HG03066 (cell line): ENCODE measurements around the gene IL26.

Experiments used
- ATAC-seq: cut with Tn5 transposase; IDR thresholded peaks from one replicate; pipeline ENCODE4 v1.9.1; 2021; ENCODE audit warnings: low read depth; ENCODE audit not compliant: unreplicated experiment

The IL26 gene, protein sequence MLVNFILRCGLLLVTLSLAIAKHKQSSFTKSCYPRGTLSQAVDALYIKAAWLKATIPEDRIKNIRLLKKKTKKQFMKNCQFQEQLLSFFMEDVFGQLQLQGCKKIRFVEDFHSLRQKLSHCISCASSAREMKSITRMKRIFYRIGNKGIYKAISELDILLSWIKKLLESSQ

DNA sequence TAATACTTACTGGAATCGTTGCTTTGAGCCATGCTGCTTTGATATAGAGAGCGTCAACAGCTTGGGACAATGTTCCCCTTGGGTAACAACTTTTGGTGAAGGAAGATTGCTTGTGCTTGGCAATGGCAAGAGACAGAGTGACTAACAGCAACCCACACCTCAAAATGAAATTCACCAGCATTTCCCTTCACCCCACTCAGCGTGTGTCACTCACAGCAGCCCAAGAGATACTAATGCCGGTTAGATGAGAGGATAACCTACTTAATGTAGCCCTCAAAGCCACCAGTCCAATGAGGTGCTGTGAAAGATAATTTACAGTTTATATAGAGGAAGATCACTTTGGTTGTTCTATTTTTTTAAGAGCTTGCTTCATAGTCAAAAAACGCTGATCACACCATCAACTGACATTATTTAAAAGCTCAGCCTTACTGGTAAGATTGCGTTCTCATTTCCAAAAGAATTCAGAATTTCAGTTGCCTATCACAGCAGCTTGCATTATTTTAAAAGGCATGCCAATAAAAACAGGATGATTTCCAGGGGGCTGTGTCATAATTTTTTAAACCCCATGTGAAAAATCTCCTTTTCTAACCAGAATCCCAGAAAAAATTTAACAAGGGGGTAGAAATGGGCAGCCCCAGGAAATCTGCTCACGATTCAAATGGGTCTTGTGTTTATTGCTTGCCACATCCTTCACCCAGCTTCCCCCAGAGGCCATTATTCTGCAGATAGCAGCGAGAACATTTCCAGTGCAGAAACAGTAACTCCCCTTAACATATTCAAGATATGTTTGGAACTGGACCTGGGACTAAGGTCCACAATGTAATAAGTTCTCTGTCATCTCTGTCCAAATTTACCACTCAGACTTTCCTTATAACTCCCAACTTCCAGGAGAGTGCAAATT is at the start of gene IL26:
IL26 (minus strand) TSS at position 235 of the 901 bp plus-strand sequence; CDS start at position 181, 54 bp downstream.
- ATAC-seq: no peak

DNA sequence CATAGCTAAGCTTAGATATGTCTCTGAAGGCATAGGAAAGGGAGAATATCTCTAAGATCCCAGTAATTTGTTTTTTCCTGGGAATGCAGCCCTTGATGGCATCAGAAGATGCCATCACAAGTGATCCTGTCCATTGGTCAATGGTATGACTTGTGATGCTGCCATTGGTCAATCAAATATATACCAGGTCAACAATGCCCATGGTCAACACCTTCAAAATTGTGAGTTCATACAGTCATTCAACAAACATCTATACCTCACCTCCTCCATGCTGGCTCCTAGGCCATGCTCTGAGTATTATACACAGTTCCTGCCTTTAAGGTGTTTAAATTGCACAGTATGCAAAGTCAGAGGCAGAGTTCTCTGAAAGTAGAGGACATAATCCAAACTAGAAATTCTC is 47.1 kb upstream of the IL26 start:
- no peak for ATAC-seq

DNA sequence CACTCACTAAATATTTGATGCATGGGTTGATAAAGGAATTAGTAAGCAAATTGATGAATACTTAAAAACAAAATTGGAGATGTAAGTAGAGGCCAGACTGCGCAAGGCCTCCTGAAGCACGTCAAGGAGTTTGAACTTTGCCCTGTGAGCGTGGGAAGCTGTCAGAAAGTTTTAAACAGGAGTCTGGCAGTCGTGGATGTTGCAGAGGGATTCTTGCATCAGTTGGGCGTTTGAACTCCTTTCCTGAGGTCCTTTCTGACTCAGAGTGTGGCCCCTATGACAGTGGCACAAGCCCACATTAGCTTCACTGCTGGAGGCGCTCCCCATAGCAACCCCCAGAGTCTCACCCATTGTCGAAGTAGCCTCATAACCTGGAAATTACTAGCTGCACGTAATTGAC is 45.7 kb upstream of the IL26 start:
- no peak for ATAC-seq

DNA sequence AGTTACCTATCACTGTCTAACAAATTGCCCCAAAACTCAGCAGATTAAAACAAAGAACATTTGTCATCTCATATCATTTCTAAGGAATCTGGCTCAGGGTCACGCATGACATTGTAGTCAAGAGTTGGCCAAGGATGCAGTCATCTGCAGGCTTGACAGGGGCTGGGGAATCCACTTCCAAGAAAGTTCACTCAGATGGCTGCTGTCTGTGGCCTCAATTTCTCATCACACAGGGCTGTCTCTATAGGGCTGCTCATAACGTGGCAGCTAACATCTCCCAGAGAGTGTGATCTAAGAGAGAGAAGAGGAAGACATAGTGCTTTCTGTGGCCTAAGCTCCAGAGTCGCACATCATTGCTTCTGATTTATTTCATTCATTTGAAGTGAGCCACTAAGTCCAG is 44.7 kb upstream of the IL26 start:
- no peak for ATAC-seq

DNA sequence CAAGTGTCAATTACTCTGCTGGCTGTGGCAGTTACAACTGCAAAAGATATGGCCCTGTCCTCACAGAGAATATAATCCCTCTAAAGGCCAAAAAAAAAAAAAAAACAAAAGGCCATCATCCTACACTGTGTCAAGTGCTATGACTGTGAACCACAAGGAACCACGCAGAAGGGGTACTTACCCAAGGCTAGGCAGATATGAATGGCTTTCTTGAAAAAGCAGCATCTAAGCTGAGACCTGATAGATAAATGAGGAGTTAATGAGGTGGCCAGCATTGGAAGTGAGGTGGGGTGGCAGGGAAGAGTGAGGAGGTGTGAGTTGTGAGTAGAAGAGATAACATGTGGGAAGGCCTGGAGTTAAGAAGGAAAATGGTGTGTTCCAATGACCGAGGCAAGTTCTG is 44.2 kb upstream of the IL26 start:
- ATAC-seq: no peak

DNA sequence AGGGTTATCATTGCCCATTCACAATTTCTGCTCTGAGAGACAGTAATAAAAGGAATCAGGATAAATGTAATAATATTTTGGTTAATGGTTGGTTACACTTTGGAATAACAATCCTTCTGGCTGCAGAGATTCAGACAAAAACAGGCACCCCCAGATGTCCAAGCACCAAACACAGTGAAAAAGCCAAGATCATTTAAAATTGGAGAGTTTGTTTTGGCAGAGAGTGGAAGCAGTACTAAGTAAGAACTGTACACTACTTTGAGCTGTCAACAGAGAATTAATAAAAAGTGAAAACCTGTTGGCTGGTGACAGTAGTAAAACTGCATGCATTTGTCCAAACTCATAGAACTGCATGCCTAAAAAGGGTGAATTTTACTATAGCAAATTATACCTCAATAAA is 43.4 kb upstream of the IL26 start:
- no peak for ATAC-seq

DNA sequence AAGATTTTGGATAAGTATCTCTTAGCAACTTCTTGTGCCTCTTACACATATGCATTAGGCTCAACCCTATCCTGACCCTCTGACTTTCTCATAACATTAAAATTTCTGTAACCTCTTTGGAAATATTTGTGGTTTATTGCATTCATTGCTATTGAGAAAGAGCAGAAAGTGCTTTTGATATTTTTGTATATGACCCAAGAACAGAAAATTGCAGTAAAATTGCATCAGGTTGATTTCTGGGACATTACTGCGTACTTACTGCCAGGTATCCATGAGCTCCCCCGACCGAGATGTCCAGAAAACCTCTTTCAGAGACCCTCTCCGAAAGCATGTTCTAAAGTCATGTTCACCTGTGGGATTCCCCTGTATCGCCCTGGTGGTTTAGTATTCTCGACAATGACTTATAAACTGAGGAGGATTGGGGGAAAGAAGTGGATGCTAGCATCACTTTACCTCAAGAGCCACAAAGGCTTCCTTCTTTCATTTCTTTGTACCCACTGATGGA is 42.3 kb upstream of the IL26 start:
- ATAC-seq: no peak

DNA sequence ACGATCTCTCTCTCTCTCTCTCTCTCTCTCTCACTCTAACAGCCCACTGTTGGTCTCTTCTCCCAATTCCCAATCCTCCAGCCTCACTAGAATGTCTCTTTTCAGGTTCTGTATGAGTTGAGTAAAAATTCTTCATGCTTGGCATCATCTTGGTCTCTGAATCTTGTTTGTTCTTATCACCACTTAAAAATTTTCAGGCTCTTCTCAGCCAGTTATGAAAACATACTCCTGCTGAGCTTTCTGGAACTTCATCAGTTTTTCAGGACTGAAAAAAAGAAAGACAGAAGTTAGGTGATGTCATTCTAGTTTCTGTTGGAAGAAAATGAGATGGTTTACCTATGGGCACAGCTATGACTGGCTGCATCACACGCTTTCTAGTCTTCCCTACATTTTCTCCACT is 39.2 kb upstream of the IL26 start:
- ATAC-seq: no peak

DNA sequence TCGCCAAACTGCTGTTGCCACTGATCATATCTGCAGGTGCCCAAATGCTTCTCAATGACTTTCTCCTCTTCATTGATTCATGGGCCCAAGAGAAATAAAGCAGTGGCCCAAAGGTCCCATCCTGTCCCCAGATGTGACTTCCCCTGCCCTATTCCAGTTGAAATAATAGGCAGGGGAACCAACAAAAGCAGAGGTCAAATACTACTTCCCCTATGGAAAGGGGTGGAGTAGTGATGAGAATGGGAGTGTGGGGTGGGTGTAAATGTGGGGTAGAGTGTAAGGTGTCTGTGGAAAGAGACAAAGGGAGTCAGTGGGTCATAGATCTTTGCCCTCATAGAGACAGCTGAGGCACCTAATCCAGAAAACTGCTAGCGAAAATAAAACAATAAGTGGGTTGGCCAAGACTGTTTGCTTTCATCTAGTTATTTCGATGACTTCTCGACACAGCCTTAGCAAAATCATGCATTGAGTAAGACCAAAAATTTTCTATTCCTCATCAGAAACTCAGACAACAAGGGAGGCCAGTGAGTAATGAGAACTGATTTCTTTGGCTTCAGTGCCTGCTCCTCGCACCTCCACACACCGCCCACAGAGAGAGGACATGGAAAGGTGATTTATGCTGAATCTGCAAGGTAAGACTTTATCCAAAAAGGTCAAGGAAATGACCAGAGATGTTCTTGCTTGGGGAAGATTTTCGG is 38.7 kb upstream of the IL26 start:
- ATAC-seq: no peak

DNA sequence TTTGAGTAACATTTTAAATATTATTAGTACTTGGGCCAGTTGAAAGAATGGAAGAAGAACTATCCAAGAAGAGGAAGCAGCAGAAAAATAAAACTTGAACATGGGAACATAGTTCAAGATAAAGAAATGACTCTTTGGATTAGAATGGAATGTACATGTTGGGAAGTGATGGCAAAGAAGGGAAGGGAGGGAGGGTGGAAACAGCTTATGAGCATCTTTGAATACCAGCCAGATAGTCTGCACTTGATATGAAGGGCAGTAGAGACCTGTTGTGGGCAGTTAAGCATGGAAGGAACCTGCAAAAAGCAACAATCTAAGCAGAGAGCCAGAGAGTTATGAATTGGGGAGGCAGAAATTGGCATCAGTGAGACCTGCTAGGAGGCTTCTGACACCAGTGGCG is 37.8 kb upstream of the IL26 start:
- ATAC-seq: no peak

DNA sequence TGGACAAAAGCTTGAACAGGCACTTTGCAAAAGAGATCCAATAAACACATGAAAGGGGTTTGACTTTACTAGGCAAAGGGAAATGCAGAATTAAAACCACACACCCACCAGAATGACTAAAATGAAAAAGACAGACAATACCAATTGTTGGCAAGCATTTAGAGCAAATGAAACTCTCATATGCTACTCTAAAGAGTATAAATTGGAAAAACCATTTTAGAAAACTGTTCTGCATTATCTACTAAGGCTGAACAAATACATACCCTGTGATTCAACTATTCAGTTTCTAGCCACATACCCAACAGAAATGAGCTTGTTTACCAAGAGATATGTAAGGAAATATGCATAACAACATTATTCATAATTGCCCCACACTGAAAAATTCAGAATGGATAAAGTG is 36.3 kb upstream of the IL26 start:
- no peak for ATAC-seq

DNA sequence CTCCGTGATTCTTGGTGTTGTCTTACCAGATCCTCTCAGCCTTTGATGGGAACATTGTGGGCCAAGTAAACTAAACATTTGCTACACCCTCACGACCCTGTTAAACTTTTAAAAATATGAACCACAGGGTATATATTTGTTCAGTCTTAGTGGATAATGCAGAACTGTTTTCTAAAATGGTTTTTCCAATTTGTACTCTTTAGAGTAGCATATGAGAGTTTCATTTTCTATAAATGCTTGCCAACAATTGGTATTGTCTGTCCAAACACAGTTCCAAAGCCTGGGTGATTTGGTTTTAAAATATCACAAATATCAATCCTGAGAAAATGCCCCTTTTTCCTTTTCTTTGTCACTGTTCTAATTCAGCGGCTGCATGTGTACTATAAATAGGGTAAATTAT is 34.5 kb upstream of the IL26 start:
- ATAC-seq: no peak

DNA sequence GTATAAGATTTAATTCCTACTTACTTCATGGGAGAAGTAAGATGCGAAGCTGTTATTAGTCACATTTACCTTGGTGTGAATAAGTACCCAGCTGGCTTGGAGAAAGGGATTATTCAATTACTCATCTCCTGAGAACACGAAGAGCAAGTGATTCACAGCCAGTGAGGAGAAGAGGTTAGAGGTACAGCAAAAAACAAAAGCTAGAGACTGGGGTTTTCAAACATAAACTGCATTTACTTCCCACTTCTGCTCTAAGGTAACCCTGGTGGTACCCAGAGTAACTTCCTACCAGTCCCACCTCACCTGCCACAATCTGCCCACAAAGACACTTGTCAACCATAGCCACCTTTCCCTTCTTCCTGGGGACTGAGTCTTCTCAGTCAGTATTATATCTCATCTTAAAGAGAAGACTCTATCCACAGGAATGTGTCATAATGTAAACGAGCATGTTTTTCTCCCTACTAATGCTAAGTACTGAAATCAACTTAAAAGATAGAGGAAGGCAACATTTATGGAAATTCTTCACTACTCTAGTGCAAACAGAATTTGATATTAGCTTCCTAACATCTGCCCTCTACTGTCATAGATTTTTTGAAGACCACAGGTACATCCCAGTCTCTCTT is 33.8 kb upstream of the IL26 start:
- ATAC-seq: no peak

DNA sequence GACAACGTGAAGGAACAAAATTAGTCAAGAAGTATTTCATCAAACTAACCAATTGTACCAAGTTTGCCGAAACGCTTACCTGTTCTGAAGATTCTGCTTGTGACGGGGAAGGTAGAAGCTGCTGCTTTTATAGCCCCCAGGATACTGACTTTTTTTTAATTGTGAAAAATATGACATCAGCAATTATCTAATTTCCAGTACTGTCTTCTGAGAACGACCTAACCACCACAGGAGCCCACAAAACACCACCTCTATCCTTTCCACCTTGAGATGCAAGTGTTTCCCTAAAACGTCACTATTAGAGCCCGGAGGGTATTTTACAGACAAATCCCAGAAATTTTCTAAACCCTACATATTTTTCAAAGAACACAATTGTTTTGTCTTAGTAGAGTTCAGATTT is 27.9 kb upstream of the IL26 start, which contains the start of gene IL22:
IL22 (minus strand) TSS at position 101 of the 400 bp plus-strand sequence. CDS start 156 bp downstream, outside the sequence.
- no peak for ATAC-seq

DNA sequence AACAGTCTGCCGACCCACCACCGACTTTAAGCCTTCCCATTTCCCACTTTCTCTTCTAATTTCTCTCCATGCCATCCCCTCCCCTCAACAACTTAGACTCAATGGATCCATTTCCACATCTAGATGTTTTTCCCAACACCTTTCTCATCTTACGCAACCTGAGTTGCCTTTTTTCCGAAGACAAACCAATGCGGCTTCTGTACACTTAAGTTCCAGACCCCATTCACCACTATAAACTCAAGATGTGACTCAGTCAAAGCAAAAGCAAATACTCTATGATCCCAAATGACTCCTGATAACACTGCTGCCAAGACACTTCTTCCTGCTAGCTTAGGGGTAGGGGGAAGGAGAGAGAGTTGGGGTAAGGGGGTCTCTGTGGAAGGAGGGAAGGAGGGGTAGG is 26.5 kb upstream of the IL26 start:
- no peak for ATAC-seq

DNA sequence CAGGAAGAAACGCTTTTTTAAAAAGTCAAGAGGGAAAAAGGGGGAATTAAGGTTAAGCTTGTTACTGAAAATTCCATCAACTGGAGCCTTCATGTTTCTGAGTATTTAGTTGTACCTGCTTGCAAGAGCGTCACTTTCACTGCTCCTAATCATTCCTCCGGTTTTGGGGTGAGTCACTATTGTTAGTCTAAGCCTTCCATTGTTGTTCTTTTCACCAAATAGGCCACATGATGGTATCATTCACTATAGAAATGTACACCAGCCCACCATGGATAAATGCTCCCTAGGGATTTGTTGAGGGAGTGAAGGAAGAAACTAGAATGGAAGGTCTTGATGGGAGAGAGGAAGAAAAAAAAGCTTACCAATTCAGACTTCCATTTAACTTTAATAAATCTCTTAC is 24.8 kb upstream of the IL26 start:
- ATAC-seq: no peak

DNA sequence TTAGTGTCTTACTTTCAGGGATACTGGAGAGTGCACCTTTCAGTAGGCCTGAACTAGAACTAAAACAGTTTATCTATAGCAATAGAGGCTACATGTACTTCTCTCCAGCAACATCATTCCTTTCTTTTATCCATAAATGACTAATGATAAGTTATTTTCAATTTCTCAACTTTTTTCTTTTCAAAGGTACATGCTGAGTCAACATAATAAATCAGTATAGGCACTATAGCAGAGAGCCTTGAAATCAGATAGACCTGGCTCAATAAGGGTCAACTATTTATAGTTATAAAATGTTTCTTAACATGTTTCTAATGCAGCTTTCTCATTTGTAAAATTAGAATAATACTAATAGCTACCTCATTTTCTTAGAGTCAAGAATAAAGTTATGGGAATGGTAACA is 22.2 kb upstream of the IL26 start:
- no peak for ATAC-seq

DNA sequence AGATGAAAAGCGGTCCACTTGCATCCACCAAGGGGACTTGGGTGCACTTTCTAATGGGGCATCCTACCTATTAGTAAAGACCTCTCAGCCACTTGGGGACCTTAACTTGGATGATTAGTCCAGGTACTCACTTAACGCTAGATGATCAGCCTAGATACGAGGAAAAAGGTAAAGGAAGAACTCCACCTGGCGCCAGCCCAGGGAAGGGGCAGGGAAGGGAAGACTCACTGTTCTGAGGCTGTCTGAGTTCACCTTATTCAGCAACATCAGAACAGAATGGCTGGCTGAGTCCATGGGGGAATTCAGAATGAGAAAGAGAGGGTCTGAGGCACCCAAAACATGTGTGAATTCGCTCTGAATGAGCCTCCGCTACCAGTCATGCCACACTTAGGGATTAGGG is 20.7 kb upstream of the IL26 start:
- no peak for ATAC-seq

DNA sequence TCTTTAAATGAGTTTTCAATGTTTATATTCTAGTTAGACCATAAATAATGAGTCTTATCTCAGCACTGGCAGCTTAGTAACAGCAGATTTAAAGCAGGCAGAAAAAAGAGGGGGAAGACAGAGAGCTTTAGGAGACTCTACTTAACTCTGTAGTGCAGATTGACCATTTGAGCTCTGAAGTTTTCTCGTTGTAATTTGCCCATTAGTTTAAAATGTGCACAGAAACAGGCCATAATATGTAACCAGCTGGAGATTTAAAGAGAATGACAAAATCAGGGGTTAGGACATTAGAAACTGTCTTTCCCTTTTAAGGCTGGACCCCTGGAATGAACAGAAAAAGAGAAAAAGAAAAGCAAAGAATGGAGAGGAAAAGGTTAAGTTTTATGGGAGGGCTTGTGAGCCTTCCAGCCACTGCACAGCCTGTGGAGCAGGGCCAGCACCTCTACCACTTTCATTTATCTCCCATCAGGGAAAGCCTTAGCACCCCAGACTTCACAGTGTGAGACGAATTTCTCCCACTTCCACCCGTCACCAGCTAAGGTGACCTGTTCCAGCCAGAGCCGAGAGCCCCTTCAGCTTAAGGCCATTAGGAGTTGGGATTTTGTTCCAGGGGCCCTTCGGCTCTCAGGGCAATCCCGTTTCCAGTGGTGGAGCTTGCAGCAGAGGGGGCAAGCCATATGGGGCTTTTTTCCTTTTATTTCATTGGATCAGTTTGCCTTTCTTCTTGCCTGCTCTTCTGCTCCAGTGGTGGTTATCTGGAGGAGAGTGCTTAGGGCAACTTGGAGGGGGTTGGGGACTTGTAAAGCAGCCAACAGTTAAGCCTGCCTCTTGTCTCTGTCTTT is 19.8 kb upstream of the IL26 start:
- no peak for ATAC-seq

DNA sequence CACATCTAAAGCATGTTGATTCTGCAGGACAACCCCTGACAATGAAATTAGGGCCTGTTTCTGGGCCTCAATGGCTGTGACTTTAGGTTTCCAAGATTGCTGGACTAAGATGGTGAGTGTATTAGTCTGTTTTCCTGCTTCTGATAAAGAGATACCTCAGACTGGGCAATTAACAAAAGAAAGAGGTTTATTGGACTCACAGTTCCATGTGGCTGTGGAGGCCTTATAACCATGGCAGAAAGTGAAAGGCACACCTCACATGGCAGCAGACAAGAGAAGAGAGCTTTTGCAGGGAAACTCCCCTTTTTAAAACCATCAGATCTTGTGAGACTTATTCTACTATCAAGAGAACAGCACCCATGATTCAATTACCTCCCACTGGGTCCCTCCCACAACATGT is 17.2 kb upstream of the IL26 start:
- ATAC-seq: no peak
